AG10803 (cell line): ENCODE data around the gene PKHD1.

ENCODE experiments used
- DNase-seq: peaks from one replicate; pipeline ENCODE4 v3.0.0; 2010; ENCODE audit warnings: low read depth
- H3K4me3 ChIP-seq: 2 replicates; pipeline ENCODE4 v1.5.1; 2011; ENCODE audit warnings: mild to moderate bottlenecking, low read length, control low read depth
- TF ChIP-seq, protein P1 (sequence below): conservative IDR thresholded peaks from 2 replicates; pipeline ENCODE4 v1.5.1; 2011; ENCODE audit warnings: mild to moderate bottlenecking, low read length, control low read depth, inconsistent platforms

The PKHD1 gene

DNA sequence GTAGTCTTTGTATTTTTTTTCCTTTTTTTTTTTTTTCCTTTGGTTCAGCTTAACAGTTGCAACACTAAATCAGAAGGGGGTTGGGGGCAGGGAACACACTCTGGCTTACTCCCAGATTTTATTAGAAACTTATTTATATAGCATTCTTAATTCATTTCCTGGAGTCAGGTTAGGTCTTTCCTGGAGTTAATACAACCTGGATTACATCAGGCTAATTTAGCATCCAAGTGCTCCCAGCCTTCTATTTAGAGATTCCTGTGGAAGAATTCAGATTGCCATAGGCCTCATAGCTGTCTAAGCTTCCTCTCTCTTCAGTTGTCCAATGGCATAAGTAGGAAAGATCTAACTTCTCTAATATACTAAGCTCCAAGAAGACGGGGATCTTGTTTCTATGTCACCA lies 35.8 kb upstream of the PKHD1 start:
- no peak for DNase-seq
- no peak overlapping the region for H3K4me3 ChIP-seq
- TF ChIP-seq, protein P1, sequence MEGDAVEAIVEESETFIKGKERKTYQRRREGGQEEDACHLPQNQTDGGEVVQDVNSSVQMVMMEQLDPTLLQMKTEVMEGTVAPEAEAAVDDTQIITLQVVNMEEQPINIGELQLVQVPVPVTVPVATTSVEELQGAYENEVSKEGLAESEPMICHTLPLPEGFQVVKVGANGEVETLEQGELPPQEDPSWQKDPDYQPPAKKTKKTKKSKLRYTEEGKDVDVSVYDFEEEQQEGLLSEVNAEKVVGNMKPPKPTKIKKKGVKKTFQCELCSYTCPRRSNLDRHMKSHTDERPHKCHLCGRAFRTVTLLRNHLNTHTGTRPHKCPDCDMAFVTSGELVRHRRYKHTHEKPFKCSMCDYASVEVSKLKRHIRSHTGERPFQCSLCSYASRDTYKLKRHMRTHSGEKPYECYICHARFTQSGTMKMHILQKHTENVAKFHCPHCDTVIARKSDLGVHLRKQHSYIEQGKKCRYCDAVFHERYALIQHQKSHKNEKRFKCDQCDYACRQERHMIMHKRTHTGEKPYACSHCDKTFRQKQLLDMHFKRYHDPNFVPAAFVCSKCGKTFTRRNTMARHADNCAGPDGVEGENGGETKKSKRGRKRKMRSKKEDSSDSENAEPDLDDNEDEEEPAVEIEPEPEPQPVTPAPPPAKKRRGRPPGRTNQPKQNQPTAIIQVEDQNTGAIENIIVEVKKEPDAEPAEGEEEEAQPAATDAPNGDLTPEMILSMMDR: no peak

- DNase-seq: no peak
- no peak overlapping the region for H3K4me3 ChIP-seq
- TF ChIP-seq, protein P1: no peak
Observed at GRCh38 chr6:52117352-52117751, 29.9 kb upstream of the PKHD1 start.

GRCh38 chr6:52116605-52116948 lies 29.2 kb upstream of the PKHD1 start:
- TF ChIP-seq, protein P1: no peak
- H3K4me3 ChIP-seq: no peak overlapping the region
- no peak for DNase-seq

- H3K4me3 ChIP-seq: no peak overlapping the region
- DNase-seq: no peak
- TF ChIP-seq, protein P1: no peak
Observed at GRCh38 chr6:52115891-52116604, 28.6 kb upstream of the PKHD1 start.

GRCh38 chr6:52115145-52115741 lies 27.8 kb upstream of the PKHD1 start:
- DNase-seq: no peak
- TF ChIP-seq, protein P1: no peak
- H3K4me3 ChIP-seq: no peak overlapping the region

DNA sequence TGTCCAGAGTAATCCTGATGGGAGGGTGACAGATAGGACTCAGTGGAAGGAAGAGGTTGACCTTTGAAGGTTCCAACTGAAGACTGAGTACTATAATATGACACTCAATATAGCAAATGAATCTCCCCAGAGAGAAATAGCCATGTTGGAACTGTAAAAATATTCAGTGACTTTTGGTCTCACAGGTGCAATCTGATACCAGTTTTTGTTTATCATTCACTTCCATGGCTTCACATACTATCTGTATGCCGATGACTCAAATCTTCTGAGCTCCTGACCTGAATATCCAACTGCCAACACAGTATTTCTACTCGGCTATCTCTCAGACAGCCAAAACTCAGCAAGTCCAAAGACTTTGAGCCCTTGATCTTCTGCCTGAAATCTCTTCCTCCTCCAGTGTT lies 21.8 kb upstream of the PKHD1 start:
- no peak for DNase-seq
- TF ChIP-seq, protein P1: no peak
- no peak overlapping the region for H3K4me3 ChIP-seq

- TF ChIP-seq, protein P1: no peak
- no peak for DNase-seq
- H3K4me3 ChIP-seq: no peak overlapping the region
Observed at GRCh38 chr6:52108128-52108527, 20.7 kb upstream of the PKHD1 start.
